SK-N-SH (cell line): ENCODE results near the gene METTL17. TPM values are rescaled to one million over a fixed set of nuclear protein-coding genes. Genes with fewer than 3 reads are reported as not detected.

Source experiments
- CTCF ChIA-PET: fragments of 300-600, 350-600 bp; formaldehyde crosslinking; extraction: SDS; loops from one replicate; lab custom pipeline; 2021; lab: Yijun Ruan, JAX
- POLR2A ChIA-PET: fragments of 350-600 bp; sonication (Branson Sonifier 250); formaldehyde crosslinking; extraction: SDS; loops from one replicate; lab custom pipeline; 2020; ENCODE audit warnings: antibody characterized with exemption, inconsistent platforms; lab: Yijun Ruan, JAX
- DNase-seq: peaks from one replicate; pipeline ENCODE4 v3.0.0; 2012
- H2AFZ ChIP-seq: fragments of 200-600 bp; sonication (generic); 2 replicates; pipeline ENCODE4 v1.8.1; 2016; ENCODE audit warnings: antibody characterized with exemption, mild to moderate bottlenecking, low read depth
- H3F3A ChIP-seq: fragments of 200-600 bp; sonication (generic); replicated peaks from 2 replicates; pipeline ENCODE3; 2016; ENCODE audit warnings: antibody characterized with exemption, mild to moderate bottlenecking; ENCODE audit not compliant: insufficient read depth
- H3K27ac ChIP-seq, 2 experiments: fragments of 200-500 bp in 1 of 2; fragments of 200-600 bp in 1 of 2; sonication (Bioruptor generic) in 1 of 2; sonication (generic), shearing (Covaris generic) in 1 of 2; 2 replicates each; pipeline versions ENCODE4 v1.5.1 to v1.6.1; 2014 to 2016; ENCODE audit warnings: low read depth in 2 of 2, inconsistent platforms in 1 of 2, low read length in 1 of 2, mild to moderate bottlenecking in 1 of 2, mixed read lengths in 1 of 2
- H3K27me3 ChIP-seq: fragments of 200-600 bp; sonication (generic), shearing (Covaris generic); 2 replicates; pipeline ENCODE4 v1.6.1; 2016; ENCODE audit warnings: mixed run types; ENCODE audit not compliant: insufficient read depth
- H3K36me3 ChIP-seq, 2 experiments: fragments of 200-500 bp in 1 of 2; fragments of 200-600 bp in 1 of 2; sonication (Bioruptor generic) in 1 of 2; sonication (generic) in 1 of 2; replicated peaks in 1 of 2; 2 replicates each; pipeline versions ENCODE3 to v1.5.1; 2014 to 2016; ENCODE audit warnings: low read length in 1 of 2, mild to moderate bottlenecking in 1 of 2; ENCODE audit not compliant: insufficient read depth in 2 of 2, control insufficient read depth in 1 of 2
- H3K4me1 ChIP-seq, 2 experiments: fragments of 200-500 bp in 1 of 2; fragments of 200-600 bp in 1 of 2; sonication (Bioruptor generic) in 1 of 2; sonication (generic), shearing (Covaris generic) in 1 of 2; 2 replicates each; pipeline versions ENCODE4 v1.5.1 to v1.6.1; 2014 to 2016; ENCODE audit warnings: low read depth in 1 of 2, low read length in 1 of 2, mixed run types in 1 of 2; ENCODE audit not compliant: insufficient read depth in 2 of 2, control insufficient read depth in 1 of 2
- H3K4me2 ChIP-seq: fragments of 200-600 bp; sonication (generic), shearing (Covaris generic); 2 replicates; pipeline ENCODE4 v1.6.1; 2017; ENCODE audit warnings: mixed run types
- H3K4me3 ChIP-seq, 2 experiments: fragments of 200-500 bp in 1 of 2; fragments of 200-600 bp in 1 of 2; sonication (Bioruptor generic) in 1 of 2; sonication (generic), shearing (Covaris generic) in 1 of 2; 2 replicates each; pipeline versions ENCODE4 v1.5.1 to v1.8.1; 2014 to 2016; ENCODE audit warnings: low read depth in 2 of 2, inconsistent platforms in 1 of 2, low read length in 1 of 2, mild to moderate bottlenecking in 1 of 2, mixed read lengths in 1 of 2, moderate library complexity in 1 of 2
- H3K79me2 ChIP-seq: fragments of 200-600 bp; sonication (generic); 2 replicates; pipeline ENCODE4 v1.8.1; 2017; ENCODE audit warnings: mild to moderate bottlenecking; ENCODE audit not compliant: insufficient read depth
- H3K9ac ChIP-seq: fragments of 200-600 bp; sonication (generic); 2 replicates; pipeline ENCODE4 v1.6.1; 2017; ENCODE audit warnings: mixed run types
- H3K9me2 ChIP-seq: fragments of 200-600 bp; sonication (generic); 2 replicates; pipeline ENCODE4 v1.6.1; 2017; ENCODE audit warnings: mixed run types
- H3K9me3 ChIP-seq: fragments of 200-600 bp; sonication (generic); 2 replicates; pipeline ENCODE4 v1.6.1; 2017; ENCODE audit warnings: mixed run types, mild to moderate bottlenecking, moderate library complexity
- H4K20me1 ChIP-seq: fragments of 200-600 bp; sonication (generic); 2 replicates; pipeline ENCODE4 v1.6.1; 2017; ENCODE audit warnings: mild to moderate bottlenecking, mixed run types; ENCODE audit not compliant: insufficient read depth
- FOXJ3 ChIP-seq: sonication (generic); formaldehyde crosslinking; IDR thresholded peaks from 2 replicates; pipeline ENCODE4 v1.5.1; 2020; ENCODE audit warnings: mild to moderate bottlenecking, missing genetic modification reagents
- FOXM1 ChIP-seq: IDR thresholded peaks from 2 replicates; pipeline ENCODE4 v1.4.0; 2012; ENCODE audit warnings: low read depth, mild to moderate bottlenecking
- MEF2A ChIP-seq: IDR thresholded peaks from 2 replicates; pipeline ENCODE4 v1.4.0; 2012; ENCODE audit warnings: low read depth, borderline replicate concordance
- RAD21 ChIP-seq: IDR thresholded peaks from 2 replicates; pipeline ENCODE4 v1.6.1; 2012; ENCODE audit warnings: mild to moderate bottlenecking, low read length
- RCOR1 ChIP-seq: fragments of 150-350 bp; IDR thresholded peaks from 2 replicates; pipeline ENCODE4 v1.6.1; 2017; ENCODE audit warnings: antibody characterized with exemption, low read length
- RXRA ChIP-seq: IDR thresholded peaks from 2 replicates; pipeline ENCODE4 v1.4.0; 2012; ENCODE audit warnings: low read depth, mild to moderate bottlenecking, borderline replicate concordance
- SIN3A ChIP-seq: IDR thresholded peaks from 2 replicates; pipeline ENCODE4 v1.6.1; 2012; ENCODE audit warnings: low read depth, mild to moderate bottlenecking, low read length, moderate library complexity, borderline replicate concordance
- TCF12 ChIP-seq: IDR thresholded peaks from 2 replicates; pipeline ENCODE4 v1.4.0; 2012
- WGBS: methylation state at CpG from one replicate; pipeline ENCODE4 v1.1.6; 2017; ENCODE audit warnings: low lambda C conversion rate; 5-methylcytosine and 5-hydroxymethylcytosine counted together
- polyA plus RNA-seq, 3 experiments: library from polyadenylated mRNA; depleted of rRNA; stranded (reverse); fragments of >200 nt; gene quantifications; 2 replicates each; pipeline ENCODE4 v1.2.3, GENCODE V29; 2012
- TF ChIP-seq, protein P1 (sequence below): IDR thresholded peaks from 2 replicates; pipeline ENCODE4; 2012
- TF ChIP-seq, protein P2 (sequence below): IDR thresholded peaks from 2 replicates; pipeline ENCODE4 v1.4.0; 2012; ENCODE audit warnings: low read depth, borderline replicate concordance
- TF ChIP-seq, protein P3 (sequence below): fragments of 200-600 bp; sonication (generic); IDR thresholded peaks from 2 replicates; pipeline ENCODE4 v1.6.1; 2017; ENCODE audit warnings: antibody characterized with exemption, mild to moderate bottlenecking, moderate library complexity

METTL17 gene
- polyA plus RNA-seq, 1 of the 3 experiments (the other 2 are of a cell fraction) = 104 TPM

DNA sequence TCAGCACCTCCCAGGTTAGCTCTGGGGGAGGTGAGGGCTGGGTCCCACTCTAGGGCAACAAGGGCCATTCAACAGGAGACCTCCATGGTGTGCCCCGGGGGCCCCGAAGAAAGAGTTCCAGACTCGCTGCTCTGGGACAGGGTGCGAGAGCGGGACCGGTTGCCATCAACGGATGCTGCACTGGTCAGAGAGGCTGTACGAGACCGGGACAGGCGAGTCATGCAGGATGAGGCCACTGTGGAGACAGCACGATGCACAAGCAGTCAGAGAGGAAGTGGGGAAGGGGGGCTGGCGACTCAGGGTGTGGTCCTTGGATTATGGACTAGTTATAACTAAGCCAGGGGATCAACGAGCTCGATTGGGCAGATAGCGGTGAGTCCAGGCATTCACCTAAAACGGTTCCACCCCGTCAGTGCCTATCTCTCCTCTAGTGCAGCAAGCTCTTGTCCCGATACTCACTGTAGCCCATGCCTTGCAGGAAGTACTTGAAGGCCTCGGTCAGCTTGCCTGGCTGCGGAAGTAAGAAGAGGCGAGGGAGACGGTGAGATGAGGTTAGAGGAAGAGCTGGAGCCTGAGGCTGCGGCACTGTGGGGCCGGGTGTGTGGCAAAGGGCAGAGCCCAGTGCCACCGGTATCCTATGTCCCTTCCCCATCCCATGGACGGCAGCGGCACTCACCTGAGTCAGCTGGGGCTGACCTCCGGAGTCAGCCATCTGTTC lies 27.9 kb downstream of the METTL17 start:
- Histone ChIP-seq H3K4me2 (no peak overlapping the region), H4K20me1 (no peaks in the 10 kb centered on the region), H2AFZ (no peak overlapping the region), H3K27ac (no peak overlapping the region), H3K9me3 (no peaks in the 10 kb centered on the region), H3K4me3 (no peak overlapping the region), H3K4me1 (no peaks in the 10 kb centered on the region; a peak in 1 of 4 replicates), H3K79me2 (no peaks in the 10 kb centered on the region), H3K36me3 (no peaks in the 10 kb centered on the region), H3K9ac (no peak overlapping the region), H3F3A (no peaks in the 10 kb centered on the region), H3K27me3 (peaks cover 8% of the 10 kb centered on the region), H3K9me2 (no peaks in the 10 kb centered on the region)
- WGBS = 84% methylated on average over 24 of the region's 28 CpGs
- no peak for DNase-seq
- ChIA-PET POLR2A (interaction anchor here (0.9 to 1.5 kb wide), 2 partner anchors 19 to 87 kb away, joined by 3 read pairs; no protein-coding TSS in a partner anchor), CTCF (interaction anchor here (0.8 to 18.2 kb wide), 10 partner anchors 8 to 118 kb away, joined by 3 to 555 read pairs (median 8); partner anchors contain the start of genes ARHGEF40, RNASE7, TMEM253 and ZNF219)
- TF ChIP-seq, protein P1, sequence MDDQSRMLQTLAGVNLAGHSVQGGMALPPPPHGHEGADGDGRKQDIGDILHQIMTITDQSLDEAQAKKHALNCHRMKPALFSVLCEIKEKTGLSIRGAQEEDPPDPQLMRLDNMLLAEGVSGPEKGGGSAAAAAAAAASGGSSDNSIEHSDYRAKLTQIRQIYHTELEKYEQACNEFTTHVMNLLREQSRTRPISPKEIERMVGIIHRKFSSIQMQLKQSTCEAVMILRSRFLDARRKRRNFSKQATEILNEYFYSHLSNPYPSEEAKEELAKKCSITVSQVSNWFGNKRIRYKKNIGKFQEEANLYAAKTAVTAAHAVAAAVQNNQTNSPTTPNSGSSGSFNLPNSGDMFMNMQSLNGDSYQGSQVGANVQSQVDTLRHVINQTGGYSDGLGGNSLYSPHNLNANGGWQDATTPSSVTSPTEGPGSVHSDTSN = no peak
- no peak for TF ChIP-seq RCOR1
- TF ChIP-seq RXRA = no peak

DNA sequence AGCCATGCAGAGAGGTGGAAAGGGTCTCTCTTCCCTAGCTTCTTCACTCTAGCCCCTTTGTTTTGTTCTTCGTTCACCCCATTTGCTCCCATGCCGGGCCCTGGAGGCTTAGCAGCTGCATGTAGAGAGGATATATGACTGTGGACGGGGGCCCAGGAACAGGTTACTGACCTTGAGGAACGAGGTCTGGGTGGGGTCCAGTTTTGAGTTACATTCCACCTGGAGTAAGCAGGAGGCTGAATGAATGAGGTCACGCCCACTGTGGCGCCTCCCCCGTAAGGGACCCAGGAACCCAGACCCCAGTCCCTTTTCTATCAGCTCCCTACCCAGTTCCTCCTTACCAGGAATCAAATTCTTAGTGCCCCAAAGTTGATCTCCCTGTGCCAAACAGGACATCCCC lies 28.5 kb downstream of the METTL17 start:
- no peaks in the 10 kb centered on the region for H4K20me1 ChIP-seq
- no peak overlapping the region for H3K4me3 ChIP-seq
- ChIA-PET POLR2A (interaction anchor here (1.5 kb wide), 1 partner anchor 86 kb away, joined by 3 read pairs; no protein-coding TSS in a partner anchor), CTCF (interaction anchor here (1.2 to 18.2 kb wide), 8 partner anchors 15 to 118 kb away, joined by 3 to 555 read pairs (median 26); partner anchors contain the start of genes ARHGEF40, RNASE7, TMEM253 and ZNF219)
- H3K9me3 ChIP-seq = no peaks in the 10 kb centered on the region
- H3K9me2 ChIP-seq = no peaks in the 10 kb centered on the region
- H3K36me3 ChIP-seq = no peaks in the 10 kb centered on the region
- no peaks in the 10 kb centered on the region for H3K79me2 ChIP-seq
- TF ChIP-seq TCF12 = no peak
- TF ChIP-seq, protein P2, sequence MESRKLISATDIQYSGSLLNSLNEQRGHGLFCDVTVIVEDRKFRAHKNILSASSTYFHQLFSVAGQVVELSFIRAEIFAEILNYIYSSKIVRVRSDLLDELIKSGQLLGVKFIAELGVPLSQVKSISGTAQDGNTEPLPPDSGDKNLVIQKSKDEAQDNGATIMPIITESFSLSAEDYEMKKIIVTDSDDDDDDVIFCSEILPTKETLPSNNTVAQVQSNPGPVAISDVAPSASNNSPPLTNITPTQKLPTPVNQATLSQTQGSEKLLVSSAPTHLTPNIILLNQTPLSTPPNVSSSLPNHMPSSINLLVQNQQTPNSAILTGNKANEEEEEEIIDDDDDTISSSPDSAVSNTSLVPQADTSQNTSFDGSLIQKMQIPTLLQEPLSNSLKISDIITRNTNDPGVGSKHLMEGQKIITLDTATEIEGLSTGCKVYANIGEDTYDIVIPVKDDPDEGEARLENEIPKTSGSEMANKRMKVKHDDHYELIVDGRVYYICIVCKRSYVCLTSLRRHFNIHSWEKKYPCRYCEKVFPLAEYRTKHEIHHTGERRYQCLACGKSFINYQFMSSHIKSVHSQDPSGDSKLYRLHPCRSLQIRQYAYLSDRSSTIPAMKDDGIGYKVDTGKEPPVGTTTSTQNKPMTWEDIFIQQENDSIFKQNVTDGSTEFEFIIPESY = no peak
- no peak for TF ChIP-seq FOXM1
- no peak for TF ChIP-seq RXRA
- TF ChIP-seq SIN3A = no peak
- TF ChIP-seq RAD21 = no peak
- TF ChIP-seq MEF2A = no peak
- TF ChIP-seq, protein P3, sequence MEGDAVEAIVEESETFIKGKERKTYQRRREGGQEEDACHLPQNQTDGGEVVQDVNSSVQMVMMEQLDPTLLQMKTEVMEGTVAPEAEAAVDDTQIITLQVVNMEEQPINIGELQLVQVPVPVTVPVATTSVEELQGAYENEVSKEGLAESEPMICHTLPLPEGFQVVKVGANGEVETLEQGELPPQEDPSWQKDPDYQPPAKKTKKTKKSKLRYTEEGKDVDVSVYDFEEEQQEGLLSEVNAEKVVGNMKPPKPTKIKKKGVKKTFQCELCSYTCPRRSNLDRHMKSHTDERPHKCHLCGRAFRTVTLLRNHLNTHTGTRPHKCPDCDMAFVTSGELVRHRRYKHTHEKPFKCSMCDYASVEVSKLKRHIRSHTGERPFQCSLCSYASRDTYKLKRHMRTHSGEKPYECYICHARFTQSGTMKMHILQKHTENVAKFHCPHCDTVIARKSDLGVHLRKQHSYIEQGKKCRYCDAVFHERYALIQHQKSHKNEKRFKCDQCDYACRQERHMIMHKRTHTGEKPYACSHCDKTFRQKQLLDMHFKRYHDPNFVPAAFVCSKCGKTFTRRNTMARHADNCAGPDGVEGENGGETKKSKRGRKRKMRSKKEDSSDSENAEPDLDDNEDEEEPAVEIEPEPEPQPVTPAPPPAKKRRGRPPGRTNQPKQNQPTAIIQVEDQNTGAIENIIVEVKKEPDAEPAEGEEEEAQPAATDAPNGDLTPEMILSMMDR = no peak
- TF ChIP-seq FOXJ3 = no peak
- H3F3A ChIP-seq = no peaks in the 10 kb centered on the region
- no peak overlapping the region for H3K9ac ChIP-seq
- H3K4me2 ChIP-seq = no peak overlapping the region
- peaks cover 2% of the 10 kb centered on the region for H3K27me3 ChIP-seq
- H2AFZ ChIP-seq = no peak overlapping the region
- DNase-seq = no peak
- 85% methylated on average over 6 of the region's 7 CpGs for WGBS
- H3K27ac ChIP-seq = no peak overlapping the region
- no peaks in the 10 kb centered on the region; a peak in 1 of 4 replicates for H3K4me1 ChIP-seq
